OCI-LY1 (cell line): ENCODE measurements around the gene CD300A.

Source experiments
- CTCF ChIP-seq: fragments of 200-600 bp; sonication (generic), shearing (Covaris generic); IDR thresholded peaks from 2 replicates; pipeline ENCODE4 v1.5.1; 2017; ENCODE audit warnings: mild to moderate bottlenecking, antibody characterized with exemption, low read length, moderate library complexity, mixed read lengths
- EZH2 ChIP-seq: fragments of 200-600 bp; sonication (generic), shearing (Covaris generic); IDR thresholded peaks from 2 replicates; pipeline ENCODE4 v1.8.0; 2017; ENCODE audit warnings: borderline replicate concordance, mixed run types, mild to moderate bottlenecking, antibody characterized with exemption, low read length, moderate library complexity, mixed read lengths

- no peak for TF ChIP-seq CTCF
- no peak for TF ChIP-seq EZH2
Observed at GRCh38 chr17:74424657-74425056, 41.8 kb upstream of the CD300A start.
